ENCODE data around the gene LRRC10B.

The LRRC10B gene

GRCh38 chr11:61510166-61510919, 1.8 kb downstream of the LRRC10B start:
- no peak for DNase-seq

- no peak for DNase-seq
Measured at GRCh38 chr11:61510974-61511373, 2.4 kb downstream of the LRRC10B start.

GRCh38 chr11:61511383-61511782, 2.8 kb downstream of the LRRC10B start:
- DNase-seq: no peak

GRCh38 chr11:61512435-61512834, 3.9 kb downstream of the LRRC10B start:
- DNase-seq: peak; percentile 55

GRCh38 chr11:61513143-61513765, 4.7 kb downstream of the LRRC10B start:
- no peak for DNase-seq

GRCh38 chr11:61514050-61514917, 5.7 kb downstream of the LRRC10B start:
- DNase-seq: no peak

GRCh38 chr11:61515686-61516085, 7.1 kb downstream of the LRRC10B start:
- no peak for DNase-seq

- DNase-seq: no peak
Measured at GRCh38 chr11:61516191-61516590, 7.6 kb downstream of the LRRC10B start.

- no peak for DNase-seq
Measured at GRCh38 chr11:61516675-61517572, 8.4 kb downstream of the LRRC10B start.

- no peak for DNase-seq
Measured at GRCh38 chr11:61518032-61518795, 9.7 kb downstream of the LRRC10B start.

- DNase-seq: no peak
Measured at GRCh38 chr11:61522881-61523280, 14.3 kb downstream of the LRRC10B start.

GRCh38 chr11:61524446-61524845, 15.9 kb downstream of the LRRC10B start:
- no peak for DNase-seq

GRCh38 chr11:61524963-61525587, 16.5 kb downstream of the LRRC10B start:
- no peak for DNase-seq

GRCh38 chr11:61526229-61526628, 17.7 kb downstream of the LRRC10B start:
- DNase-seq: no peak

GRCh38 chr11:61526956-61527731, 18.6 kb downstream of the LRRC10B start:
- DNase-seq: no peak

GRCh38 chr11:61528114-61528513, 19.6 kb downstream of the LRRC10B start:
- DNase-seq: no peak

GRCh38 chr11:61529537-61530225, 21.1 kb downstream of the LRRC10B start:
- DNase-seq: no peak

GRCh38 chr11:61531044-61531443, 22.5 kb downstream of the LRRC10B start:
- no peak for DNase-seq

- peak; percentile 23 for DNase-seq
Measured at GRCh38 chr11:61532134-61533038, 23.8 kb downstream of the LRRC10B start.

Measured in NCI-H187 treated with DMSO at 0.1 percent for 48 hours (cell line).